Measurements from ENCODE around the gene POLR2A. TPM values are rescaled to one million over a fixed set of nuclear protein-coding genes. Genes with fewer than 3 reads are reported as not detected.

Gene POLR2A
- total RNA-seq, 2 experiments from 2014 or later = 491 to 501 TPM

- POLR2A ChIA-PET = interaction anchor here (0.7 to 9.0 kb wide), 32 partner anchors 9 to 391 kb away, joined by 3 to 156 read pairs (median 8); partner anchors contain the start of genes ACAP1, FXR2, MPDU1 and NEURL4
- ATAC-seq (ENCODE audit: poor library complexity) = peak; percentile 53
- peak; percentile 82 for TF ChIP-seq CTCF (IDR thresholded peaks at IDR 0.05)
- CTCF ChIA-PET = interaction anchor here (0.6 to 4.8 kb wide), 47 partner anchors 8 to 384 kb away, joined by 3 to 61 read pairs (median 5); partner anchors contain the start of genes CHRNB1, FXR2, MPDU1 and NEURL4
- Mint-ChIP-seq H3K36me3 (ENCODE audit: low read depth) (peaks cover 4% of the 10 kb centered on the region), H3K4me1 (ENCODE audit: low read depth) (peaks cover 48% of the 10 kb centered on the region), H3K4me3 (peak overlapping the region; percentile 87), H3K27ac (peak overlapping the region; percentile 87), H3K27me3 (peaks cover 31% of the 10 kb centered on the region), H3K9me3 (no peaks in the 10 kb centered on the region)
- no peaks in the 10 kb centered on the region for H3K36me3 ChIP-seq (ENCODE audit: insufficient read depth, low read length)
- peaks cover 0 to 12% of the 10 kb centered on the region in 2 experiments for H3K9me3 ChIP-seq (ENCODE audit: control insufficient read depth in 1 of 2, insufficient read depth in 1 of 2, low read length in 2 of 2)
- H3K4me3 ChIP-seq (ENCODE audit: low read length) = peak overlapping the region; percentile 86
- intact Hi-C loops (cut with DNase I, micrococcal nuclease) = loop anchor here (1.0 to 10.0 kb wide), 12 partner anchors 42 to 389 kb away; partner anchors contain the start of genes CTDNEP1 (in 1 of the 2), EIF5A (in 1 of the 2), ELP5 (in 1 of the 2) and KCTD11 (in 1 of the 2)
- H3K27ac ChIP-seq (ENCODE audit: low read depth in 1 of 2, low read length in 2 of 2) = peak overlapping the region; percentile 83 to 93
- DNase-seq = peak; percentile 61 to 94 (median 79)
- peaks cover 60% of the 10 kb centered on the region for H3K4me1 ChIP-seq (ENCODE audit: insufficient read depth, low read length)
- peaks cover 30 to 36% of the 10 kb centered on the region in 2 experiments for H3K27me3 ChIP-seq (ENCODE audit: control insufficient read depth in 1 of 2, insufficient read depth in 2 of 2, low read length in 2 of 2)
These were observed 47.4 kb upstream of the POLR2A start for GRCh38 chr17:7436556-7437368.

GRCh38 chr17:7437369-7437863 is 46.8 kb upstream of the POLR2A start:
- peaks cover 48% of the 10 kb centered on the region for H3K4me1 Mint-ChIP-seq (ENCODE audit: low read depth)
- peak overlapping the region; percentile 16 for H3K4me3 ChIP-seq (ENCODE audit: low read length)
- ATAC-seq (ENCODE audit: poor library complexity) = no peak
- H3K9me3 ChIP-seq (ENCODE audit: control insufficient read depth in 1 of 2, insufficient read depth in 1 of 2, low read length in 2 of 2) = peaks cover 0 to 12% of the 10 kb centered on the region in 2 experiments
- POLR2A ChIA-PET = interaction anchor here (0.9 to 9.0 kb wide), 23 partner anchors 10 to 392 kb away, joined by 3 to 156 read pairs (median 10); partner anchors contain the start of genes MPDU1, PLSCR3, POLR2A and SAT2
- H3K9me3 Mint-ChIP-seq = no peaks in the 10 kb centered on the region
- H3K27ac Mint-ChIP-seq = peak overlapping the region; percentile 43
- H3K36me3 ChIP-seq (ENCODE audit: insufficient read depth, low read length) = no peaks in the 10 kb centered on the region
- intact Hi-C loops (cut with DNase I, micrococcal nuclease) = loop anchor here (1.0 to 10.0 kb wide), 11 partner anchors 41 to 390 kb away; partner anchors contain the start of genes CTDNEP1 (in 1 of the 2), EIF5A (in 1 of the 2), ELP5 (in 1 of the 2) and KCTD11 (in 1 of the 2)
- H3K27me3 ChIP-seq (ENCODE audit: control insufficient read depth in 1 of 2, insufficient read depth in 2 of 2, low read length in 2 of 2) = peaks cover 35 to 42% of the 10 kb centered on the region in 2 experiments
- H3K4me1 ChIP-seq (ENCODE audit: insufficient read depth, low read length) = peaks cover 60% of the 10 kb centered on the region
- CTCF ChIA-PET = interaction anchor here (0.6 to 4.8 kb wide), 39 partner anchors 8 to 385 kb away, joined by 3 to 61 read pairs (median 5); partner anchors contain the start of genes CHRNB1, MPDU1, NEURL4 and PLSCR3
- H3K36me3 Mint-ChIP-seq (ENCODE audit: low read depth) = peaks cover 4% of the 10 kb centered on the region
- peak in 1 of 14 experiments; percentile 17 for DNase-seq
- no peak overlapping the region for H3K27ac ChIP-seq (ENCODE audit: low read depth in 1 of 2, low read length in 2 of 2)
- no peak for TF ChIP-seq CTCF (IDR thresholded peaks at IDR 0.05)
- peaks cover 38% of the 10 kb centered on the region for H3K27me3 Mint-ChIP-seq
- peak overlapping the region; percentile 85 for H3K4me3 Mint-ChIP-seq

Measured in CD4-positive, alpha-beta T cell (primary cell).